Neural progenitor cell (in vitro differentiated cells): Measurements from ENCODE around the gene FRMD8. TPM values are rescaled to one million over a fixed set of nuclear protein-coding genes. Genes with fewer than 3 reads are reported as not detected.
A peak's percentile ranks its signal among the peaks of the same experiment; 100 is the strongest.

Source experiments
- DNase-seq: peaks from one replicate; pipeline ENCODE4 v3.0.0-alpha.2; 2016; ENCODE audit warnings: low spot score
- H2AFZ ChIP-seq: fragments of 200-600 bp; sonication (generic); replicated peaks from 2 replicates; pipeline ENCODE4 v1.6.1; 2016; ENCODE audit warnings: antibody characterized with exemption
- H3F3A ChIP-seq: fragments of 200-600 bp; sonication (generic); 2 replicates; pipeline ENCODE4 v1.6.1; 2016; ENCODE audit warnings: antibody characterized with exemption, low read depth
- H3K27ac ChIP-seq: fragments of 200-600 bp; sonication (generic); 2 replicates; pipeline ENCODE4 v1.5.1; 2016; ENCODE audit warnings: mild to moderate bottlenecking
- H3K27me3 ChIP-seq: fragments of 200-600 bp; sonication (generic); 2 replicates; pipeline ENCODE4 v1.6.1; 2016; ENCODE audit warnings: mild to moderate bottlenecking, moderate library complexity
- H3K36me3 ChIP-seq: fragments of 200-600 bp; sonication (generic); 2 replicates; pipeline ENCODE4 v1.5.1; 2016
- H3K4me1 ChIP-seq: fragments of 200-600 bp; sonication (generic); 2 replicates; pipeline ENCODE4 v1.6.1; 2016; ENCODE audit warnings: mixed run types
- H3K4me2 ChIP-seq: fragments of 200-600 bp; sonication (generic); 2 replicates; pipeline ENCODE4 v1.6.1; 2016
- H3K4me3 ChIP-seq: fragments of 200-600 bp; sonication (generic); 2 replicates; pipeline ENCODE4 v1.5.1; 2016
- H3K79me2 ChIP-seq: fragments of 200-600 bp; sonication (generic); 2 replicates; pipeline ENCODE4 v1.6.1; 2016; ENCODE audit warnings: low read depth
- H3K9ac ChIP-seq: fragments of 200-600 bp; sonication (generic); 2 replicates; pipeline ENCODE4 v1.6.1; 2016
- H3K9me3 ChIP-seq: fragments of 200-600 bp; sonication (generic); 2 replicates; pipeline ENCODE4 v1.5.1; 2016; ENCODE audit warnings: low read depth
- H4K20me1 ChIP-seq: fragments of 200-600 bp; sonication (generic); 2 replicates; pipeline ENCODE4 v1.6.1; 2016; ENCODE audit warnings: low read depth
- H3K27ac Mint-ChIP-seq: 3 replicates; pipeline ENCODE4 v1.8.0; 2021; ENCODE audit warnings: mixed read lengths
- H3K27me3 Mint-ChIP-seq: 2 replicates; pipeline ENCODE4 v1.8.0; 2022; ENCODE audit warnings: low read depth, mild to moderate bottlenecking, inconsistent platforms, moderate library complexity, mixed read lengths; ENCODE audit not compliant: insufficient read depth
- H3K36me3 Mint-ChIP-seq: 3 replicates; pipeline ENCODE4 v1.8.0; 2021; ENCODE audit warnings: mixed read lengths
- H3K4me1 Mint-ChIP-seq: 3 replicates; pipeline ENCODE4 v1.8.0; 2021; ENCODE audit warnings: mixed read lengths
- H3K4me3 Mint-ChIP-seq: 3 replicates; pipeline ENCODE4 v1.8.0; 2021; ENCODE audit warnings: mild to moderate bottlenecking, moderate library complexity, mixed read lengths
- H3K9me3 Mint-ChIP-seq: 3 replicates; pipeline ENCODE4 v1.8.0; 2020; ENCODE audit warnings: mixed read lengths
- EZH2 ChIP-seq: fragments of 200-600 bp; sonication (generic); IDR thresholded peaks from 2 replicates; pipeline ENCODE4 v1.6.1; 2017; ENCODE audit warnings: antibody characterized with exemption, mild to moderate bottlenecking, moderate library complexity
- EZH2phosphoT487 ChIP-seq: fragments of 200-600 bp; sonication (generic); IDR thresholded peaks from 2 replicates; pipeline ENCODE4 v1.6.1; 2017; ENCODE audit warnings: antibody characterized with exemption
- total RNA-seq: library from RNA; depleted of rRNA; stranded (reverse); fragments of >200 nt; gene quantifications from 2 replicates; pipeline ENCODE4 v1.2.3, GENCODE V29; 2015; ENCODE audit warnings: low replicate concordance
- TF ChIP-seq, protein P1 (sequence below): fragments of 200-600 bp; sonication (generic); IDR thresholded peaks from 2 replicates; pipeline ENCODE4 v1.5.1; 2017; ENCODE audit warnings: antibody characterized with exemption, mild to moderate bottlenecking

Gene FRMD8
- total RNA-seq, 1 donor from 2014 or later, result 5.8 TPM

DNA sequence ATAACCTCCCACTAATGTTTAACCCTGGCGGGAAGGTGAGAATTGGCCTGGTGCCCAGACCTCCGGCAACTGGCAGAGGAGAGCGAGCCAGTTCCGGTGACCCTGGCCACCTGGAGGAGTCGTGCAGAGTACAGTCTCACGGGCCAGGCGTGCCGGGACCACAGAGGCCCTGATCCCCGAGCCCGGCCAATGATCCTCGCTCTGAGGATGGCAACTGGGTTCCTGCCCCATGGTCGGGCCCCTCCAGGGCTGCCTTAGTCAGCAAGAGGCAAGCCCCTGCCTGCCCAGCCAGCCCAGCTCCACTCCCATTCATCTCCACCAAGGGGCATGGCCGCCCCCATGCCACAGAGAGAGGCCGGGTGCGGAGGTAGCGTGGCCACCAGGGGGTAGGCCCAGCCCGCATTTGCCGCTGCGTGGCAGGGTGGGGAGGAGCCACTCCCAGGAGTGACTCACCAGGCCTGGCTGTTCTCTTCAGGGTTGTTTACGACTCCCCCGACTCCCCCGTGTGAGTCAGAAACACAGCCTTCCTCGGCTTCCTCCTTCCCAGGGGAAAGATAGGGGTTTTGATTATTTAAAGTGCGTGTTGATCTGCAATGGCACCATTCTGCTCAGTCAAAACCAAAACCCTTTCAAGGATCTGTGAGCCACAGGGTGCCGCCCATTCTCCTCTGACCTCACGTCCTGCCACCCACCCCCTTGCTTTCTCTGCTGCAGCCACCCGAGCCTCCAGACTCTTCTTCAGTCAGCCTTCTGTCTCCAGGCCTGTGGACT lies 4.2 kb upstream of the FRMD8 start, which contains the start of gene SLC25A45:
TSS of gene SLC25A45 (minus strand) at position 614 of the 771 bp plus-strand sequence. CDS start 695 bp downstream, outside the sequence.
- Mint-ChIP-seq H3K4me1 (peaks cover 25% of the 10 kb centered on the region), H3K9me3 (no peaks in the 10 kb centered on the region), H3K27ac (peak within 1 kb of the TSS; percentile 81), H3K36me3 (no peaks in the 10 kb centered on the region), H3K4me3 (peak within 1 kb of the TSS; percentile 36), H3K27me3 (peaks cover 13% of the 10 kb centered on the region)
- H3K79me2 ChIP-seq, result peaks cover 6% of the 10 kb centered on the region
- no peak within 1 kb of the TSS for H3K4me3 ChIP-seq
- H3K27ac ChIP-seq, result no peak within 1 kb of the TSS
- no peaks in the 10 kb centered on the region for H3K27me3 ChIP-seq
- peaks cover 10% of the 10 kb centered on the region for H3K4me1 ChIP-seq
- peak within 1 kb of the TSS; percentile 69 for H2AFZ ChIP-seq
- DNase-seq, result peak; percentile 64
- no peaks in the 10 kb centered on the region for H3K9me3 ChIP-seq
- peaks cover 10% of the 10 kb centered on the region for H3F3A ChIP-seq
- H3K9ac ChIP-seq, result no peak within 1 kb of the TSS
- no peaks in the 10 kb centered on the region for H3K36me3 ChIP-seq
- H3K4me2 ChIP-seq, result peak within 1 kb of the TSS; percentile 21
- H4K20me1 ChIP-seq, result no peaks in the 10 kb centered on the region
- TF ChIP-seq, protein P1, sequence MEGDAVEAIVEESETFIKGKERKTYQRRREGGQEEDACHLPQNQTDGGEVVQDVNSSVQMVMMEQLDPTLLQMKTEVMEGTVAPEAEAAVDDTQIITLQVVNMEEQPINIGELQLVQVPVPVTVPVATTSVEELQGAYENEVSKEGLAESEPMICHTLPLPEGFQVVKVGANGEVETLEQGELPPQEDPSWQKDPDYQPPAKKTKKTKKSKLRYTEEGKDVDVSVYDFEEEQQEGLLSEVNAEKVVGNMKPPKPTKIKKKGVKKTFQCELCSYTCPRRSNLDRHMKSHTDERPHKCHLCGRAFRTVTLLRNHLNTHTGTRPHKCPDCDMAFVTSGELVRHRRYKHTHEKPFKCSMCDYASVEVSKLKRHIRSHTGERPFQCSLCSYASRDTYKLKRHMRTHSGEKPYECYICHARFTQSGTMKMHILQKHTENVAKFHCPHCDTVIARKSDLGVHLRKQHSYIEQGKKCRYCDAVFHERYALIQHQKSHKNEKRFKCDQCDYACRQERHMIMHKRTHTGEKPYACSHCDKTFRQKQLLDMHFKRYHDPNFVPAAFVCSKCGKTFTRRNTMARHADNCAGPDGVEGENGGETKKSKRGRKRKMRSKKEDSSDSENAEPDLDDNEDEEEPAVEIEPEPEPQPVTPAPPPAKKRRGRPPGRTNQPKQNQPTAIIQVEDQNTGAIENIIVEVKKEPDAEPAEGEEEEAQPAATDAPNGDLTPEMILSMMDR, result peak; percentile 38
- no peak for TF ChIP-seq EZH2

DNA sequence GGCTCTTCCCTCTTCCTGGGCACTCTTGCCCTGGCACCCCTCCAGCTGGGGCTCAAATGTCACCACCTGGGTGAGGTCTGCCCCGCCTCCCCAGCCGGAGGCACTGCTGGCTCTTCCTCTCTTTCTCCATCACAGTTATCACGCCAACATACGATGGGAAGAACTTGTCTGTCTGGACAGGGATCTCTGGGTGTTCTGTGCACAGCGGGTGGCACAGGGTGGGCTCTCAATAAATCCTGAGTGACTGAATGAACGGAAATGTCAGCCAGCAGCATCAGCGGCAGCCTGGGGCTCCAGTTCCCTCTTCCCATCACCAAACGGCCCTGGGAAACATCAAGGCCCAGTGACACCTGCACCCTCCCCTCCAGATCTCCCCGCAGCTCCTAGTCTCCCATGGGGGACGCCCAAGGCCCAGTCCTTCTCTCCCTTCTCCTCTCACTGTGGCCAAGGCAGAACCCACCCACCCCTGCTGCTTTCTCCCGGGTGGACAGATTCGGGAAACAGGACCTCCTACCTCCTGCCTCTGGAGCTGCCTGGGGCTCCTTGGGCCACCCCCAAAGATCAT lies 3.6 kb upstream of the FRMD8 start:
- Mint-ChIP-seq H3K4me1 (peaks cover 25% of the 10 kb centered on the region), H3K4me3 (peak overlapping the region; percentile 36), H3K9me3 (no peaks in the 10 kb centered on the region), H3K36me3 (no peaks in the 10 kb centered on the region), H3K27ac (peak overlapping the region; percentile 81), H3K27me3 (peaks cover 11% of the 10 kb centered on the region)
- Histone ChIP-seq H3K9me3 (no peaks in the 10 kb centered on the region), H3F3A (peaks cover 10% of the 10 kb centered on the region), H3K36me3 (no peaks in the 10 kb centered on the region), H3K9ac (no peak overlapping the region), H3K4me1 (peaks cover 10% of the 10 kb centered on the region), H3K27ac (no peak overlapping the region), H3K4me2 (peak overlapping the region; percentile 21), H3K4me3 (no peak overlapping the region), H2AFZ (peak overlapping the region; percentile 69), H3K27me3 (no peaks in the 10 kb centered on the region), H3K79me2 (peaks cover 8% of the 10 kb centered on the region), H4K20me1 (no peaks in the 10 kb centered on the region)
- DNase-seq, result no peak
- TF ChIP-seq EZH2phosphoT487 (no peak), EZH2 (no peak)
- TF ChIP-seq, protein P1, result no peak

DNA sequence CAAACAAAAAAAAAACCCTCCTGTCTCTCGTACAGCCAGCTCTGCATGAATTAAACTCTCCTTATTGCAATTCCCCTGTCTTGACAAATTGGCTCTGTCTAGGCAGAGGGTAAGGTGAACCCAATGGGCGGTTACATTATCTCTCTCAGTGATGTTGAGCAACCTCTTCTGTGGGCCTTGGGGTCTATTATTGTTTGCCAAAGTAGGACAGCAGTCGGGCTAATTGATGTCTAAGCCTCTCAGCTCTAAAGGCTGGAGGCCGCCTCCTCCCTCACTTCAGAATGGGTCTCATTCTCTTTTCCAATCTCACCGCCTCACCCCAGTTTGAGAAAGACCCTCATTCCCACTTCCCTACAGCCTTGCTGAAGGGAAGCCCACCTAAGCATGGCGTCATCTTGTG lies 2.7 kb upstream of the FRMD8 start:
- DNase-seq, result no peak
- Histone ChIP-seq H3K4me2 (no peak overlapping the region), H3K36me3 (no peaks in the 10 kb centered on the region), H3K9me3 (no peaks in the 10 kb centered on the region), H3K4me3 (no peak overlapping the region), H3K79me2 (peaks cover 8% of the 10 kb centered on the region), H2AFZ (no peak overlapping the region), H4K20me1 (no peaks in the 10 kb centered on the region), H3K27ac (no peak overlapping the region), H3K9ac (no peak overlapping the region), H3F3A (peaks cover 10% of the 10 kb centered on the region), H3K27me3 (no peaks in the 10 kb centered on the region), H3K4me1 (peaks cover 10% of the 10 kb centered on the region)
- Mint-ChIP-seq H3K27me3 (peaks cover 11% of the 10 kb centered on the region), H3K36me3 (no peaks in the 10 kb centered on the region), H3K4me1 (peaks cover 32% of the 10 kb centered on the region), H3K4me3 (peak overlapping the region; percentile 7), H3K9me3 (no peaks in the 10 kb centered on the region), H3K27ac (peak overlapping the region; percentile 90)
- TF ChIP-seq, protein P1, result no peak
- TF ChIP-seq EZH2phosphoT487 (no peak), EZH2 (no peak)
